Activated CD8-positive, alpha-beta T cell treated with anti-CD3 and anti-CD28 coated beads for 36 hours (primary cell): ENCODE data around the gene FAM120B. TPM values are rescaled to one million over a fixed set of nuclear protein-coding genes. Genes with fewer than 3 reads are reported as not detected.

Source experiments
- ATAC-seq: fragments of 200-7000 bp; cut with Tn5 transposase; one replicate; pipeline ENCODE4 v1.10.0; 2021; ENCODE audit warnings: mild to moderate bottlenecking, moderate library complexity
- CTCF ChIA-PET: fragments of 350-600 bp; sonication (Branson Sonifier 250); formaldehyde crosslinking; loops from one replicate; lab custom pipeline; 2021; ENCODE audit warnings: antibody characterized with exemption; lab: Charles Lee
- POLR2A ChIA-PET: fragments of 350-600 bp; sonication (Branson Sonifier 250); formaldehyde crosslinking; loops from one replicate; lab custom pipeline; 2021; ENCODE audit warnings: antibody characterized with exemption; lab: Charles Lee
- DNase-seq: peaks from one replicate; pipeline ENCODE4 v3.0.0-alpha.2; 2020
- H3K27ac Mint-ChIP-seq: one replicate; pipeline ENCODE4 v1.8.0; 2021; ENCODE audit warnings: mild to moderate bottlenecking, mixed read lengths
- H3K27me3 Mint-ChIP-seq: one replicate; pipeline ENCODE4 v1.8.0; 2021; ENCODE audit warnings: mixed read lengths
- H3K36me3 Mint-ChIP-seq: one replicate; pipeline ENCODE4 v1.8.0; 2021; ENCODE audit warnings: low read depth, mixed read lengths
- H3K4me1 Mint-ChIP-seq: one replicate; pipeline ENCODE4 v1.8.0; 2021; ENCODE audit warnings: low read depth, mixed read lengths
- H3K4me3 Mint-ChIP-seq: one replicate; pipeline ENCODE4 v1.8.0; 2021; ENCODE audit warnings: mild to moderate bottlenecking, moderate library complexity, mixed read lengths
- H3K9me3 Mint-ChIP-seq: one replicate; pipeline ENCODE4 v1.8.0; 2021; ENCODE audit warnings: mixed read lengths
- CTCF ChIP-seq: fragments of 200-600 bp; IDR thresholded peaks from one replicate; pipeline ENCODE4 v1.8.0; 2022; ENCODE audit warnings: antibody characterized with exemption, mild to moderate bottlenecking
- intact Hi-C: fragments of 100-400 bp; cut with micrococcal nuclease; formaldehyde crosslinking; loops from one replicate; pipeline ENCODE4 v1.10.0; 2022
- total RNA-seq, 2 experiments: library from RNA; stranded (reverse); gene quantifications; one replicate each; pipeline ENCODE4 v1.2.3, GENCODE V29; 2021

FAM120B gene
- total RNA-seq, 2 experiments from 2014 or later, result 19.0 to 19.5 TPM

GRCh38 chr6:170438861-170439260 lies 132.3 kb downstream of the FAM120B start:
- peaks cover 6% of the 10 kb centered on the region for H3K9me3 Mint-ChIP-seq
- H3K4me1 Mint-ChIP-seq, result peaks cover 6% of the 10 kb centered on the region
- no peak overlapping the region for H3K27ac Mint-ChIP-seq
- no peak overlapping the region for H3K4me3 Mint-ChIP-seq
- H3K27me3 Mint-ChIP-seq, result peaks cover 13% of the 10 kb centered on the region
- H3K36me3 Mint-ChIP-seq, result no peaks in the 10 kb centered on the region
- no peak for TF ChIP-seq CTCF
- DNase-seq, result no peak
- ChIA-PET POLR2A (no interaction called here), CTCF (interaction anchor here (1.5 kb wide), 1 partner anchor 92 kb away, joined by 4 read pairs; no protein-coding TSS in a partner anchor)
- intact Hi-C loops, result no loop called here
- no peak for ATAC-seq

GRCh38 chr6:170439366-170440361 lies 133.1 kb downstream of the FAM120B start:
- CTCF ChIA-PET, result no interaction called here
- intact Hi-C loops, result no loop called here
- ATAC-seq (no peak), DNase-seq (no peak)
- peaks cover 6% of the 10 kb centered on the region for H3K4me1 Mint-ChIP-seq
- TF ChIP-seq CTCF, result no peak
- no peak overlapping the region for H3K27ac Mint-ChIP-seq
- peaks cover 6% of the 10 kb centered on the region for H3K9me3 Mint-ChIP-seq
- no peaks in the 10 kb centered on the region for H3K36me3 Mint-ChIP-seq
- no peak overlapping the region for H3K4me3 Mint-ChIP-seq
- peaks cover 13% of the 10 kb centered on the region for H3K27me3 Mint-ChIP-seq
- POLR2A ChIA-PET, result interaction anchor here (0.5 kb wide), 1 partner anchor 18 kb away, joined by 3 read pairs; no protein-coding TSS in a partner anchor

DNA sequence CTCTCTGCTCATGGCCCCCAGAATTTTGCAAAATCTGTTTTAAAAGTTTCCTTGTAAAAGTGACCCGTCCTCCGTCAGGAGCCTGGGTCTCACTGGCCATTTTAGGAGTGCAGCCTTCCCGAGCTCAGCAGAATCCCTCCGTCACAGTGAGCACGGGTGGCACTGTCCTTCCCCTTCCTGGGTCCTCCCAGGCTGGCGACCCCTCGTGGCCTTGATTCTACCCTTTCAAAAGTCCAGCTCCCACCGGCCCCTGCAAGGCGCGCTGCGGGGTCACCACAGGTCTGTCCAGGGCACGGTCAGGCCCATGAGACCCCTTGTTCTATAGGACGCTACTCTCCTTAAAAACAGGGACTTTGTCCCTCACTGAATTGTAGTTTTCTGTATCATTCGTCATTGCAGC lies 133.9 kb downstream of the FAM120B start:
- ATAC-seq (no peak), DNase-seq (no peak)
- Mint-ChIP-seq H3K4me1 (peaks cover 6% of the 10 kb centered on the region), H3K4me3 (no peak overlapping the region), H3K36me3 (no peaks in the 10 kb centered on the region), H3K27me3 (peaks cover 13% of the 10 kb centered on the region), H3K27ac (no peak overlapping the region), H3K9me3 (peaks cover 6% of the 10 kb centered on the region)
- CTCF ChIA-PET, result no interaction called here
- no peak for TF ChIP-seq CTCF
- intact Hi-C loops, result no loop called here
- POLR2A ChIA-PET, result interaction anchor here (0.5 kb wide), 1 partner anchor 18 kb away, joined by 3 read pairs; no protein-coding TSS in a partner anchor

DNA sequence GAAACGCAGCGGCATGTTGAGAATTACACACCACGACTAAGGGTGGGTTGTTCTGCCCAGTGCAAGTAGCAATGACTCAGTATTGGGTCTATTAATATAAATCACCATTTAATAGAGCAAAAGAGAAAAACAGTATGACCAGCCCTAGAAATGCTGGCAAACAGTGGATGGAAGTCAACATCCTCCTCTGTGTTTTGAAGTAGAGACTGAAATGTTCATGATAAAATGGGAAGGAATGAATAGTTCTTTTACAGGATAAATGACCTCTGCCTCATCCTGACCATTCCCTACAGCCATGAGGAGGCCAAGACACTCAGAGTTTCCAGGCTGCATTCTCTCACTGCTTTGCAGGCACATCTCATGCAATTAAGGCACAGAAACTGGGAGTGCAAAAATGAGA lies 134.8 kb downstream of the FAM120B start:
- POLR2A ChIA-PET, result interaction anchor here (0.7 kb wide), 1 partner anchor 690 kb away, joined by 3 read pairs; the partner anchor contains the start of gene ERMARD
- Mint-ChIP-seq H3K4me1 (peaks cover 6% of the 10 kb centered on the region), H3K9me3 (peaks cover 4% of the 10 kb centered on the region), H3K27me3 (peaks cover 11% of the 10 kb centered on the region), H3K36me3 (no peaks in the 10 kb centered on the region), H3K27ac (no peak overlapping the region), H3K4me3 (no peak overlapping the region)
- intact Hi-C loops, result no loop called here
- no peak for TF ChIP-seq CTCF
- ATAC-seq, result no peak
- no peak for DNase-seq
- CTCF ChIA-PET, result interaction anchor here (1.4 kb wide), 1 partner anchor 89 kb away, joined by 3 read pairs; no protein-coding TSS in a partner anchor
